GM12892 (cell line): ENCODE measurements around the gene APPL2.

Source experiments
- POLR2A ChIP-seq: IDR thresholded peaks from 2 replicates; pipeline ENCODE4 v1.6.1; 2011; ENCODE audit warnings: low read depth, low read length, control low read depth
- POLR2AphosphoS5 ChIP-seq: IDR thresholded peaks from 2 replicates; pipeline ENCODE4 v1.6.1; 2011; ENCODE audit warnings: low read depth, low read length, control low read depth

- no peak for TF ChIP-seq POLR2A
- TF ChIP-seq POLR2AphosphoS5, result no peak
Measured at GRCh38 chr12:105218434-105218833, 17.5 kb downstream of the APPL2 start.
